Measurements from ENCODE around the gene RBM45.

- TF ChIP-seq, protein P1, sequence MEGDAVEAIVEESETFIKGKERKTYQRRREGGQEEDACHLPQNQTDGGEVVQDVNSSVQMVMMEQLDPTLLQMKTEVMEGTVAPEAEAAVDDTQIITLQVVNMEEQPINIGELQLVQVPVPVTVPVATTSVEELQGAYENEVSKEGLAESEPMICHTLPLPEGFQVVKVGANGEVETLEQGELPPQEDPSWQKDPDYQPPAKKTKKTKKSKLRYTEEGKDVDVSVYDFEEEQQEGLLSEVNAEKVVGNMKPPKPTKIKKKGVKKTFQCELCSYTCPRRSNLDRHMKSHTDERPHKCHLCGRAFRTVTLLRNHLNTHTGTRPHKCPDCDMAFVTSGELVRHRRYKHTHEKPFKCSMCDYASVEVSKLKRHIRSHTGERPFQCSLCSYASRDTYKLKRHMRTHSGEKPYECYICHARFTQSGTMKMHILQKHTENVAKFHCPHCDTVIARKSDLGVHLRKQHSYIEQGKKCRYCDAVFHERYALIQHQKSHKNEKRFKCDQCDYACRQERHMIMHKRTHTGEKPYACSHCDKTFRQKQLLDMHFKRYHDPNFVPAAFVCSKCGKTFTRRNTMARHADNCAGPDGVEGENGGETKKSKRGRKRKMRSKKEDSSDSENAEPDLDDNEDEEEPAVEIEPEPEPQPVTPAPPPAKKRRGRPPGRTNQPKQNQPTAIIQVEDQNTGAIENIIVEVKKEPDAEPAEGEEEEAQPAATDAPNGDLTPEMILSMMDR (IDR thresholded peaks at IDR 0.05 in 2 of 3, conservative IDR thresholded peaks at IDR 0.05 in 1 of 3; ENCODE audit: borderline replicate concordance in 1 of 3, insufficient read depth in 1 of 3, low read depth in 2 of 3, low read length in 2 of 3), result no peak
- TF ChIP-seq SRF (IDR thresholded peaks at IDR 0.05; ENCODE audit: low read depth) (no peak), CEBPB (IDR thresholded peaks at IDR 0.05; ENCODE audit: low read depth) (no peak), POLR2AphosphoS5 (IDR thresholded peaks at IDR 0.05; ENCODE audit: low read depth, low read length) (no peak), REST (IDR thresholded peaks at IDR 0.05; ENCODE audit: low read depth) (no peak), POLR2A (IDR thresholded peaks at IDR 0.05; ENCODE audit: borderline replicate concordance, extremely low read depth, insufficient read depth, insufficient read length) (no peak), ATF3 (IDR thresholded peaks at IDR 0.05) (no peak), EZH2phosphoT487 (IDR thresholded peaks at IDR 0.05; ENCODE audit: borderline replicate concordance) (no peak), ELF1 (IDR thresholded peaks at IDR 0.05; ENCODE audit: borderline replicate concordance, low read depth) (no peak), ZNF274 (IDR thresholded peaks at IDR 0.05; ENCODE audit: low read depth, low read length) (no peak), EZH2 (IDR thresholded peaks at IDR 0.05) (no peak)
- TF ChIP-seq, protein P2, sequence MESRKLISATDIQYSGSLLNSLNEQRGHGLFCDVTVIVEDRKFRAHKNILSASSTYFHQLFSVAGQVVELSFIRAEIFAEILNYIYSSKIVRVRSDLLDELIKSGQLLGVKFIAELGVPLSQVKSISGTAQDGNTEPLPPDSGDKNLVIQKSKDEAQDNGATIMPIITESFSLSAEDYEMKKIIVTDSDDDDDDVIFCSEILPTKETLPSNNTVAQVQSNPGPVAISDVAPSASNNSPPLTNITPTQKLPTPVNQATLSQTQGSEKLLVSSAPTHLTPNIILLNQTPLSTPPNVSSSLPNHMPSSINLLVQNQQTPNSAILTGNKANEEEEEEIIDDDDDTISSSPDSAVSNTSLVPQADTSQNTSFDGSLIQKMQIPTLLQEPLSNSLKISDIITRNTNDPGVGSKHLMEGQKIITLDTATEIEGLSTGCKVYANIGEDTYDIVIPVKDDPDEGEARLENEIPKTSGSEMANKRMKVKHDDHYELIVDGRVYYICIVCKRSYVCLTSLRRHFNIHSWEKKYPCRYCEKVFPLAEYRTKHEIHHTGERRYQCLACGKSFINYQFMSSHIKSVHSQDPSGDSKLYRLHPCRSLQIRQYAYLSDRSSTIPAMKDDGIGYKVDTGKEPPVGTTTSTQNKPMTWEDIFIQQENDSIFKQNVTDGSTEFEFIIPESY (IDR thresholded peaks at IDR 0.05; ENCODE audit: extremely low read depth, insufficient replicate concordance, low read length), result no peak
Measured at GRCh38 chr2:178066324-178066723, 45.9 kb upstream of the RBM45 start.

Measured in HCT116 (cell line).